Chondrocyte (in vitro differentiated cells): ENCODE measurements around the gene MRAS. TPM values are rescaled to one million over a fixed set of nuclear protein-coding genes. Genes with fewer than 3 reads are reported as not detected.

ENCODE experiments used
- DNase-seq: peaks from one replicate; pipeline ENCODE4 v3.0.0; 2021; ENCODE audit warnings: mixed read lengths, low spot score
- H3K27ac Mint-ChIP-seq: one replicate; pipeline ENCODE4 v1.8.0; 2021; ENCODE audit warnings: mild to moderate bottlenecking, moderate library complexity, mixed read lengths; ENCODE audit not compliant: unreplicated experiment
- H3K27me3 Mint-ChIP-seq: 2 replicates; pipeline ENCODE4 v1.8.0; 2021; ENCODE audit warnings: low read depth, mixed read lengths
- H3K36me3 Mint-ChIP-seq: 2 replicates; pipeline ENCODE4 v1.8.0; 2021; ENCODE audit warnings: low read depth, mixed read lengths
- H3K4me1 Mint-ChIP-seq: 2 replicates; pipeline ENCODE4 v1.8.0; 2021; ENCODE audit warnings: low read depth, mild to moderate bottlenecking, mixed read lengths
- H3K4me3 Mint-ChIP-seq: one replicate; pipeline ENCODE4 v1.8.0; 2021; ENCODE audit warnings: mild to moderate bottlenecking, moderate library complexity, mixed read lengths; ENCODE audit not compliant: unreplicated experiment
- H3K9me3 Mint-ChIP-seq: 2 replicates; pipeline ENCODE4 v1.8.0; 2021; ENCODE audit warnings: low read depth, mixed read lengths
- total RNA-seq: library from RNA; stranded (reverse); gene quantifications from 3 replicates; pipeline ENCODE4 v1.2.1, GENCODE V29; 2021
- TF ChIP-seq, protein P1 (sequence below): fragments of 200-600 bp; sonication (generic); IDR thresholded peaks from 2 replicates; pipeline ENCODE4 v1.5.0; 2021; ENCODE audit warnings: antibody characterized with exemption, mild to moderate bottlenecking, moderate library complexity

The MRAS gene
- total RNA-seq, 1 donor from 2014 or later: 68.4 TPM

DNA sequence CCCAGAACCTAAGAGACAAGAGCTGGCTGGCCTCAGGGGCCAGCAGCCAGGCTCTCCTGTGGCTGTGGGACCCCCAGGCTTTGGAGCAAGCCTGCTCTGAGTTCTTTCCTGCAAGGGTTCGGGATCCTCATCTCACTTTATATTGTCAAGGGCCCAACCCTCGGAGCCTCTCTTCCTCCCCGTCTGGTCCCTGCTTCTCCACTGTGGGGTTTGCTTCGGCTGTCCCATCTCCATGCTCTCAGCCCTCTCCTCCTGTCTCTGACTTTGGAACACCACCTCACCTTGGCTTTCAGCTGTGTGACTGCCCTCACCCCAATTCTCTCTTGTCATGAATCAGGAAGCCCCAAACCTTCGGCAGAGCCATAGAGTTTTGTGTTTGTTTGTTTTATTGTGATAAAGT is 30.0 kb downstream of the MRAS start:
- no peak overlapping the region for H3K4me3 Mint-ChIP-seq
- H3K9me3 Mint-ChIP-seq: no peaks in the 10 kb centered on the region
- peaks cover 15% of the 10 kb centered on the region for H3K4me1 Mint-ChIP-seq
- no peak for DNase-seq
- no peaks in the 10 kb centered on the region for H3K27me3 Mint-ChIP-seq
- no peak overlapping the region for H3K27ac Mint-ChIP-seq
- TF ChIP-seq, protein P1, sequence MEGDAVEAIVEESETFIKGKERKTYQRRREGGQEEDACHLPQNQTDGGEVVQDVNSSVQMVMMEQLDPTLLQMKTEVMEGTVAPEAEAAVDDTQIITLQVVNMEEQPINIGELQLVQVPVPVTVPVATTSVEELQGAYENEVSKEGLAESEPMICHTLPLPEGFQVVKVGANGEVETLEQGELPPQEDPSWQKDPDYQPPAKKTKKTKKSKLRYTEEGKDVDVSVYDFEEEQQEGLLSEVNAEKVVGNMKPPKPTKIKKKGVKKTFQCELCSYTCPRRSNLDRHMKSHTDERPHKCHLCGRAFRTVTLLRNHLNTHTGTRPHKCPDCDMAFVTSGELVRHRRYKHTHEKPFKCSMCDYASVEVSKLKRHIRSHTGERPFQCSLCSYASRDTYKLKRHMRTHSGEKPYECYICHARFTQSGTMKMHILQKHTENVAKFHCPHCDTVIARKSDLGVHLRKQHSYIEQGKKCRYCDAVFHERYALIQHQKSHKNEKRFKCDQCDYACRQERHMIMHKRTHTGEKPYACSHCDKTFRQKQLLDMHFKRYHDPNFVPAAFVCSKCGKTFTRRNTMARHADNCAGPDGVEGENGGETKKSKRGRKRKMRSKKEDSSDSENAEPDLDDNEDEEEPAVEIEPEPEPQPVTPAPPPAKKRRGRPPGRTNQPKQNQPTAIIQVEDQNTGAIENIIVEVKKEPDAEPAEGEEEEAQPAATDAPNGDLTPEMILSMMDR: no peak
- H3K36me3 Mint-ChIP-seq: peaks cover 17% of the 10 kb centered on the region

DNA sequence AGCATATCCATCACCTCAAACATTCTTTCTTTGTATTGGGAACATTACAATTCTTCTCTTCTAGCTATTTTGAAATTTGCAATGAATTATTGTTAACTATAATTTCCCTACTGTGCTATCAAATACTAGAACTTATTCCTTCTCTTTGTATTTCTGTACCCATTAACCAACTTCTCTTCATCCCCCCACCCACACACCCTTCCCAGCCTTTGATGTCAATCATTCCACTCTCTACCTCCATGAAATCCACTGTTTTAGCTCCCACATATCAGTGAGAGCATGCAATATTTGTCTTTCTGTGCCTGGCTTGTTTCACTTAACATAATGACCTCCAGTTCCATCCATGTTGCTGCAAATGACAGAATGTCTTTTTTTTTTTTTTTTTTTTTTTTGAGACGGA is 30.6 kb downstream of the MRAS start:
- TF ChIP-seq, protein P1: no peak

DNA sequence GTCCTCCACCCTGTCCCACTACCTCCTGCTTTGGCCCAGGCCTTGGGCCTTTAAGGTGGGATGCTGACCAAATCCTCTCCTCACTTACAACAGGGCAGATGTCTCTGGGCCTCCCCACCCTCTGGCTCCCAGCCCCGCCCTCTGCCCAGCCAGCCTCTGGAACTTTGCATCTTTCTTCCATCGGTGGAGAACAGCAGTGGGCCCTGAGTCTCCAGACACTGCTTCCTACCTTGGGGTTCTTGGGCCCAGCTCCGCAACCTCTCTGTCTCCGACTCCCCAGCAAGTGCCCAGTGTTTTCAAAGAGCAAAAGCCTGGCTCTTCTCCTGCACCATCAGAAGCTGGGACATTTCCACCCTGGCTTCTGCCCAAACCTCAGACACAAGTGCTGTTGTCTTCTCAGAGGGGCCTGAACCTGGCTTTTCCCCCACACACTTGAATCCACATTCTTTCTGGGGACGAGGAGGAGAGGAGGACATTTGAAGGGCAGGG is 33.1 kb downstream of the MRAS start:
- TF ChIP-seq, protein P1: no peak
- DNase-seq: no peak
- Mint-ChIP-seq H3K9me3 (no peaks in the 10 kb centered on the region), H3K36me3 (peaks cover 21% of the 10 kb centered on the region), H3K4me3 (no peak overlapping the region), H3K4me1 (peaks cover 21% of the 10 kb centered on the region), H3K27ac (peak overlapping the region; percentile 76), H3K27me3 (no peaks in the 10 kb centered on the region)

More for the DNA sequence above, 30.6 kb downstream of the MRAS start:
- no peaks in the 10 kb centered on the region for H3K27me3 Mint-ChIP-seq
- H3K4me3 Mint-ChIP-seq: no peak overlapping the region
- H3K27ac Mint-ChIP-seq: no peak overlapping the region
- H3K36me3 Mint-ChIP-seq: peaks cover 18% of the 10 kb centered on the region
- DNase-seq: no peak
- H3K9me3 Mint-ChIP-seq: no peaks in the 10 kb centered on the region
- peaks cover 15% of the 10 kb centered on the region for H3K4me1 Mint-ChIP-seq

DNA sequence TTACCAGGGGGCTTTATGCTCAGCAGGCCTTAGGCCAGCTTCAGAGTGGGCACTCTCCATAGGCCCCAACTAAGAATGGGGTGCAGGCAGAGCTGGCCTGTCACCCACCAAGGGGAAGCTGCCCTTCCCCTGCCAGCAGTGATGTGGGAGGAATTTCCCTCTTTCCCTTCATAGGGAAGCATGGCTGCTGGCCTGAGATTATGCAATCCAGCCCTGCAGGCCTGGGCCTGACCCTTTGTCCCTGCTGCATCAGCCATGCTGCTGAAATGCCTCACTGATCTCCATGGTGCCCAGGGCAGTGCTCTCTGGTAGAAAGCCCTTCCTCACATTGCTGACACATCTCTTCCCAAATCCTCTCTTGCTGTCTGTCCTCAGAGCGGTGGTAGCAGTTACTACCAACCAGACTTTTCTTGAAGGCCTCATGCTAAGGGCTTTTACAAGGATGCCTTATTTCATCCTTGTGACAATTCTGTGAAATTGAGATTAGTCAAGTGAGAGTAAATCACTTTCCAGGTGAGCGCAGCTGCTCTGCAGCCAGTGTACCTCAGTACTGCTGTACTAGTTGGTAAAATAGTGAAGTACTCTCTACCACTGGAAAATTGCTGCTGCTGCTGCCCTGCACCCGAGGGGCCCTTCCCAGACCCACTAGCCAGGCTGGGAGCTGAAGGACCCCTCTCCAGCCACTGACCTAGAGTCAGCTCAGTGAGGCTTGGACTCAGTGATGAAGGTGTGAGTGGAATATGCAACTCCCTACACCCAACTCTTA is 33.8 kb downstream of the MRAS start:
- H3K4me3 Mint-ChIP-seq: no peak overlapping the region
- no peaks in the 10 kb centered on the region for H3K9me3 Mint-ChIP-seq
- H3K36me3 Mint-ChIP-seq: peaks cover 21% of the 10 kb centered on the region
- no peak for DNase-seq
- H3K27me3 Mint-ChIP-seq: no peaks in the 10 kb centered on the region
- peaks cover 21% of the 10 kb centered on the region for H3K4me1 Mint-ChIP-seq
- TF ChIP-seq, protein P1: no peak
- peak overlapping the region; percentile 76 for H3K27ac Mint-ChIP-seq

GRCh38 chr3:138383715-138384465 is 35.5 kb downstream of the MRAS start:
- Mint-ChIP-seq H3K36me3 (peaks cover 16% of the 10 kb centered on the region), H3K4me3 (no peak overlapping the region), H3K27me3 (no peaks in the 10 kb centered on the region), H3K27ac (no peak overlapping the region), H3K9me3 (no peaks in the 10 kb centered on the region), H3K4me1 (peaks cover 22% of the 10 kb centered on the region)
- TF ChIP-seq, protein P1: no peak
- no peak for DNase-seq
